ENCODE data around the gene CTNNA3. TPM values are rescaled to one million over a fixed set of nuclear protein-coding genes. Genes with fewer than 3 reads are reported as not detected.
A peak's percentile ranks its signal among the peaks of the same experiment; 100 is the strongest.

Gene CTNNA3
- total RNA-seq, 1 experiment from 2014 or later = 0.32 TPM

DNA sequence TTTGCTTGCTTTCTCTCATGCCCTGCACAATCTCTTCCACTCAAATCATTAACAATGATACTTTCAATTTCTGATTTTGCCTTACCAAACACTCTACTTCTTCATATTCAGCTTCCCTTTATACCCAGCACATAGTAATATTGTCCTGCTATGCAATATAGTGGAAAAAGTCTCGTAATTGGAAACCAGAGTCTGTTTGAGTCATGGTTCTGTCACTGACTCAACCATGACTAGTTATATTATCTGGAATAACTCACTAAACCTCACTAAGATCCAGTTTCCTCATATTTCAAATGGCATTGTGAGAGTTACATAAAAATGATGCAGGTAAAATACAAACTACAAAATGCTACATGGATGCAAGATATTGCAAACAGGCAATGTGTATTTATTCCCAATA lies 868.6 kb downstream of the CTNNA3 start:
- intact Hi-C loops (cut with micrococcal nuclease) = no loop called here
- no peak overlapping the region for H3K4me3 ChIP-seq (replicated peaks in 1 of 2; ENCODE audit: low read depth in 1 of 2, low read length in 2 of 2)
- H3K27ac ChIP-seq (ENCODE audit: low read depth, low read length) = no peak overlapping the region
- no peak for TF ChIP-seq EGR1 (IDR thresholded peaks at IDR 0.05; ENCODE audit: low read depth)
- peak; percentile 69 for TF ChIP-seq JUND (IDR thresholded peaks at IDR 0.05)
- no peak for TF ChIP-seq EZH2phosphoT487 (IDR thresholded peaks at IDR 0.05; ENCODE audit: borderline replicate concordance)
- peak; percentile 88 for TF ChIP-seq FOSL1 (IDR thresholded peaks at IDR 0.05; ENCODE audit: low read depth)
- TF ChIP-seq POLR2A (IDR thresholded peaks at IDR 0.05; ENCODE audit: borderline replicate concordance, extremely low read depth, insufficient read depth, insufficient read length) = no peak
- TF ChIP-seq, protein P1, sequence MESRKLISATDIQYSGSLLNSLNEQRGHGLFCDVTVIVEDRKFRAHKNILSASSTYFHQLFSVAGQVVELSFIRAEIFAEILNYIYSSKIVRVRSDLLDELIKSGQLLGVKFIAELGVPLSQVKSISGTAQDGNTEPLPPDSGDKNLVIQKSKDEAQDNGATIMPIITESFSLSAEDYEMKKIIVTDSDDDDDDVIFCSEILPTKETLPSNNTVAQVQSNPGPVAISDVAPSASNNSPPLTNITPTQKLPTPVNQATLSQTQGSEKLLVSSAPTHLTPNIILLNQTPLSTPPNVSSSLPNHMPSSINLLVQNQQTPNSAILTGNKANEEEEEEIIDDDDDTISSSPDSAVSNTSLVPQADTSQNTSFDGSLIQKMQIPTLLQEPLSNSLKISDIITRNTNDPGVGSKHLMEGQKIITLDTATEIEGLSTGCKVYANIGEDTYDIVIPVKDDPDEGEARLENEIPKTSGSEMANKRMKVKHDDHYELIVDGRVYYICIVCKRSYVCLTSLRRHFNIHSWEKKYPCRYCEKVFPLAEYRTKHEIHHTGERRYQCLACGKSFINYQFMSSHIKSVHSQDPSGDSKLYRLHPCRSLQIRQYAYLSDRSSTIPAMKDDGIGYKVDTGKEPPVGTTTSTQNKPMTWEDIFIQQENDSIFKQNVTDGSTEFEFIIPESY (IDR thresholded peaks at IDR 0.05; ENCODE audit: extremely low read depth, insufficient replicate concordance, low read length) = no peak
- TF ChIP-seq ZFX (IDR thresholded peaks at IDR 0.05) = no peak
- peak; percentile 40; the same call in 1 of the 2 replicates for TF ChIP-seq SRF (IDR thresholded peaks at IDR 0.05; ENCODE audit: low read depth)
- peak; percentile 59; the same call in 1 of the 2 replicates for TF ChIP-seq CEBPB (IDR thresholded peaks at IDR 0.05; ENCODE audit: low read depth)
- TF ChIP-seq ELF1 (IDR thresholded peaks at IDR 0.05; ENCODE audit: borderline replicate concordance, low read depth) = no peak
- no peak for TF ChIP-seq TCF7L2 (IDR thresholded peaks at IDR 0.05; ENCODE audit: borderline replicate concordance, extremely low read depth, insufficient read depth, insufficient read length)
- TF ChIP-seq, protein P2, sequence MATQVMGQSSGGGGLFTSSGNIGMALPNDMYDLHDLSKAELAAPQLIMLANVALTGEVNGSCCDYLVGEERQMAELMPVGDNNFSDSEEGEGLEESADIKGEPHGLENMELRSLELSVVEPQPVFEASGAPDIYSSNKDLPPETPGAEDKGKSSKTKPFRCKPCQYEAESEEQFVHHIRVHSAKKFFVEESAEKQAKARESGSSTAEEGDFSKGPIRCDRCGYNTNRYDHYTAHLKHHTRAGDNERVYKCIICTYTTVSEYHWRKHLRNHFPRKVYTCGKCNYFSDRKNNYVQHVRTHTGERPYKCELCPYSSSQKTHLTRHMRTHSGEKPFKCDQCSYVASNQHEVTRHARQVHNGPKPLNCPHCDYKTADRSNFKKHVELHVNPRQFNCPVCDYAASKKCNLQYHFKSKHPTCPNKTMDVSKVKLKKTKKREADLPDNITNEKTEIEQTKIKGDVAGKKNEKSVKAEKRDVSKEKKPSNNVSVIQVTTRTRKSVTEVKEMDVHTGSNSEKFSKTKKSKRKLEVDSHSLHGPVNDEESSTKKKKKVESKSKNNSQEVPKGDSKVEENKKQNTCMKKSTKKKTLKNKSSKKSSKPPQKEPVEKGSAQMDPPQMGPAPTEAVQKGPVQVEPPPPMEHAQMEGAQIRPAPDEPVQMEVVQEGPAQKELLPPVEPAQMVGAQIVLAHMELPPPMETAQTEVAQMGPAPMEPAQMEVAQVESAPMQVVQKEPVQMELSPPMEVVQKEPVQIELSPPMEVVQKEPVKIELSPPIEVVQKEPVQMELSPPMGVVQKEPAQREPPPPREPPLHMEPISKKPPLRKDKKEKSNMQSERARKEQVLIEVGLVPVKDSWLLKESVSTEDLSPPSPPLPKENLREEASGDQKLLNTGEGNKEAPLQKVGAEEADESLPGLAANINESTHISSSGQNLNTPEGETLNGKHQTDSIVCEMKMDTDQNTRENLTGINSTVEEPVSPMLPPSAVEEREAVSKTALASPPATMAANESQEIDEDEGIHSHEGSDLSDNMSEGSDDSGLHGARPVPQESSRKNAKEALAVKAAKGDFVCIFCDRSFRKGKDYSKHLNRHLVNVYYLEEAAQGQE (IDR thresholded peaks at IDR 0.05; ENCODE audit: low read depth) = no peak
- TF ChIP-seq SIN3A (IDR thresholded peaks at IDR 0.05; ENCODE audit: low read depth) = peak; percentile 30; the same call in 1 of the 2 replicates
- TF ChIP-seq, protein P3, sequence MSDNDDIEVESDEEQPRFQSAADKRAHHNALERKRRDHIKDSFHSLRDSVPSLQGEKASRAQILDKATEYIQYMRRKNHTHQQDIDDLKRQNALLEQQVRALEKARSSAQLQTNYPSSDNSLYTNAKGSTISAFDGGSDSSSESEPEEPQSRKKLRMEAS (IDR thresholded peaks at IDR 0.05) = no peak
- TF ChIP-seq, protein P4, sequence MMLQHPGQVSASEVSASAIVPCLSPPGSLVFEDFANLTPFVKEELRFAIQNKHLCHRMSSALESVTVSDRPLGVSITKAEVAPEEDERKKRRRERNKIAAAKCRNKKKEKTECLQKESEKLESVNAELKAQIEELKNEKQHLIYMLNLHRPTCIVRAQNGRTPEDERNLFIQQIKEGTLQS (IDR thresholded peaks at IDR 0.05) = no peak
- TF ChIP-seq SP1 (IDR thresholded peaks at IDR 0.05; ENCODE audit: low read depth) = peak; percentile 64
- TF ChIP-seq ZNF274 (IDR thresholded peaks at IDR 0.05; ENCODE audit: low read depth, low read length) = no peak
- no peak for TF ChIP-seq YY1 (IDR thresholded peaks at IDR 0.05; ENCODE audit: extremely low read depth, insufficient replicate concordance, low read depth, low read length)
- no peak for TF ChIP-seq EZH2 (IDR thresholded peaks at IDR 0.05)
- no peak for TF ChIP-seq CBX3 (IDR thresholded peaks at IDR 0.05; ENCODE audit: low read depth)
- no peak for TF ChIP-seq RAD21 (IDR thresholded peaks at IDR 0.05; ENCODE audit: low read depth)
- TF ChIP-seq, protein P5, sequence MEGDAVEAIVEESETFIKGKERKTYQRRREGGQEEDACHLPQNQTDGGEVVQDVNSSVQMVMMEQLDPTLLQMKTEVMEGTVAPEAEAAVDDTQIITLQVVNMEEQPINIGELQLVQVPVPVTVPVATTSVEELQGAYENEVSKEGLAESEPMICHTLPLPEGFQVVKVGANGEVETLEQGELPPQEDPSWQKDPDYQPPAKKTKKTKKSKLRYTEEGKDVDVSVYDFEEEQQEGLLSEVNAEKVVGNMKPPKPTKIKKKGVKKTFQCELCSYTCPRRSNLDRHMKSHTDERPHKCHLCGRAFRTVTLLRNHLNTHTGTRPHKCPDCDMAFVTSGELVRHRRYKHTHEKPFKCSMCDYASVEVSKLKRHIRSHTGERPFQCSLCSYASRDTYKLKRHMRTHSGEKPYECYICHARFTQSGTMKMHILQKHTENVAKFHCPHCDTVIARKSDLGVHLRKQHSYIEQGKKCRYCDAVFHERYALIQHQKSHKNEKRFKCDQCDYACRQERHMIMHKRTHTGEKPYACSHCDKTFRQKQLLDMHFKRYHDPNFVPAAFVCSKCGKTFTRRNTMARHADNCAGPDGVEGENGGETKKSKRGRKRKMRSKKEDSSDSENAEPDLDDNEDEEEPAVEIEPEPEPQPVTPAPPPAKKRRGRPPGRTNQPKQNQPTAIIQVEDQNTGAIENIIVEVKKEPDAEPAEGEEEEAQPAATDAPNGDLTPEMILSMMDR (IDR thresholded peaks at IDR 0.05 in 2 of 3, conservative IDR thresholded peaks at IDR 0.05 in 1 of 3; ENCODE audit: borderline replicate concordance in 1 of 3, insufficient read depth in 1 of 3, low read depth in 2 of 3, low read length in 2 of 3) = no peak

More for the DNA sequence above, 868.6 kb downstream of the CTNNA3 start:
- Histone ChIP-seq H3K4me1 (ENCODE audit: control insufficient read depth in 1 of 2, insufficient read depth in 2 of 2, low read length in 2 of 2) (peaks cover 0 to 20% of the 10 kb centered on the region in 2 experiments; a peak in 2 of 4 replicates), H3K9me2 (ENCODE audit: insufficient read depth) (no peaks in the 10 kb centered on the region), H3K9me3 (ENCODE audit: control insufficient read depth in 1 of 2, insufficient read depth in 1 of 2, low read depth in 1 of 2, low read length in 2 of 2) (no peaks in the 10 kb centered on the region), H3K4me2 (ENCODE audit: low read length) (peak overlapping the region; percentile 58), H3K79me2 (ENCODE audit: insufficient read depth, low read length) (no peaks in the 10 kb centered on the region), H4K20me1 (ENCODE audit: insufficient read depth) (no peaks in the 10 kb centered on the region), H2AFZ (ENCODE audit: low read depth, low read length, poor library complexity, severe bottlenecking) (peak overlapping the region; percentile 27), H3K9ac (ENCODE audit: low read length) (no peak overlapping the region), H3K27me3 (ENCODE audit: insufficient read depth, low read length) (no peaks in the 10 kb centered on the region), H3K36me3 (ENCODE audit: control insufficient read depth in 1 of 2, insufficient read depth in 2 of 2, low read length in 2 of 2) (no peaks in the 10 kb centered on the region)
- ChIA-PET CTCF (no interaction called here), POLR2A (no interaction called here), RAD21 (ENCODE audit: low non-redundant PET in 1 of 2, low total read pairs in 2 of 2, uncharacterized antibody in 2 of 2, unreplicated experiment in 2 of 2) (no interaction called here)
- peak; percentile 73 for ATAC-seq
- DNase-seq (ENCODE audit: low read depth, low spot score) = peak; percentile 33
- BruUV-seq (replicated peaks) = no TSS peak
